ENCODE measurements around the gene C9orf153.
"Not testable (repeated sequence)": the region's sequence is repeated elsewhere in the genome, so short reads cannot be mapped to it uniquely, and the experiment has no call there.

Gene C9orf153

GRCh38 chr9:86259557-86259956 lies at the start of gene C9orf153:
C9orf153 (minus strand) TSS chr9:86259657; CDS start chr9:86229603, 30,054 bp downstream.
- no peak for FAIRE-seq
- DNase-seq (ENCODE audit: low spot score): no peak

- DNase-seq (ENCODE audit: low spot score) (no peak), FAIRE-seq (no peak)
These were observed 49.2 kb upstream of the C9orf153 start for GRCh38 chr9:86308687-86309086.

GRCh38 chr9:86304236-86304730 lies 44.8 kb upstream of the C9orf153 start:
- FAIRE-seq (no peak), DNase-seq (ENCODE audit: low spot score) (no peak)

- FAIRE-seq (no peak), DNase-seq (ENCODE audit: low spot score) (peak; percentile 5)
These were observed 44.0 kb upstream of the C9orf153 start for GRCh38 chr9:86303316-86303975.

- DNase-seq (ENCODE audit: low spot score): no peak
- no peak for FAIRE-seq
These were observed 42.2 kb upstream of the C9orf153 start for GRCh38 chr9:86301686-86302085.

GRCh38 chr9:86300701-86301100 lies 41.2 kb upstream of the C9orf153 start:
- DNase-seq (ENCODE audit: low spot score) (no peak), FAIRE-seq (no peak)

- FAIRE-seq: no peak
- no peak for DNase-seq (ENCODE audit: low spot score)
These were observed 39.4 kb upstream of the C9orf153 start for GRCh38 chr9:86298873-86299272.

- not testable (repeated sequence) for DNase-seq (ENCODE audit: low spot score); FAIRE-seq
These were observed 30.9 kb upstream of the C9orf153 start for GRCh38 chr9:86290341-86290740.

- DNase-seq (ENCODE audit: low spot score) (no peak), FAIRE-seq (no peak)
These were observed 29.2 kb upstream of the C9orf153 start for GRCh38 chr9:86288499-86289198.

- FAIRE-seq (no peak), DNase-seq (ENCODE audit: low spot score) (no peak)
These were observed 27.6 kb upstream of the C9orf153 start for GRCh38 chr9:86287013-86287412.

GRCh38 chr9:86286278-86286677 lies 26.8 kb upstream of the C9orf153 start:
- no peak for FAIRE-seq
- DNase-seq (ENCODE audit: low spot score): no peak

- FAIRE-seq: no peak
These were observed 25.8 kb upstream of the C9orf153 start for GRCh38 chr9:86285261-86285660.

GRCh38 chr9:86282979-86283535 lies 23.6 kb upstream of the C9orf153 start:
- peak; percentile 43 for DNase-seq (ENCODE audit: low spot score)
- no peak for FAIRE-seq

More at GRCh38 chr9:86285261-86285660, 25.8 kb upstream of the C9orf153 start:
- DNase-seq (ENCODE audit: low spot score): no peak

- FAIRE-seq (no peak), DNase-seq (ENCODE audit: low spot score) (peak; percentile 94)
These were observed 22.9 kb upstream of the C9orf153 start, which contains the start of gene ISCA1 for GRCh38 chr9:86282077-86282978. ISCA1 (minus strand) TSS chr9:86282538; CDS start chr9:86282458, 80 bp downstream.

- DNase-seq (ENCODE audit: low spot score) (no peak), FAIRE-seq (no peak)
These were observed 22.2 kb upstream of the C9orf153 start for GRCh38 chr9:86281593-86282076.

- FAIRE-seq: no peak
- DNase-seq (ENCODE audit: low spot score): no peak
These were observed 21.1 kb upstream of the C9orf153 start for GRCh38 chr9:86280580-86280979.

- FAIRE-seq: no peak
- DNase-seq (ENCODE audit: low spot score): no peak
These were observed 20.4 kb upstream of the C9orf153 start for GRCh38 chr9:86279839-86280238.

- DNase-seq (ENCODE audit: low spot score) (no peak), FAIRE-seq (no peak)
These were observed 17.6 kb upstream of the C9orf153 start for GRCh38 chr9:86277072-86277471.

GRCh38 chr9:86275962-86276361 lies 16.5 kb upstream of the C9orf153 start:
- DNase-seq (ENCODE audit: low spot score) (no peak), FAIRE-seq (no peak)

GRCh38 chr9:86274821-86275643 lies 15.6 kb upstream of the C9orf153 start:
- FAIRE-seq: no peak

More at GRCh38 chr9:86274821-86275643, 15.6 kb upstream of the C9orf153 start:
- no peak for DNase-seq (ENCODE audit: low spot score)

All from urothelium cell line (cell line).